MM.1S (cell line): ENCODE results near the gene PIK3IP1.

Source experiments
- DNase-seq: peaks from one replicate; pipeline ENCODE4 v3.0.0-alpha.2; 2015
- H2AFZ ChIP-seq: fragments of 300-600 bp; sonication (generic); 2 replicates; pipeline ENCODE4 v1.6.0; 2016; ENCODE audit warnings: antibody characterized with exemption, low read length
- H3F3A ChIP-seq: fragments of 300-600 bp; sonication (generic); 2 replicates; pipeline ENCODE4 v1.6.1; 2016; ENCODE audit warnings: mild to moderate bottlenecking, antibody characterized with exemption, low read length, moderate library complexity, mixed read lengths; ENCODE audit not compliant: insufficient read depth
- H3K27ac ChIP-seq: fragments of 300-600 bp; sonication (generic); 2 replicates; pipeline ENCODE4 v1.5.1; 2016; ENCODE audit warnings: mild to moderate bottlenecking, low read length
- H3K27me3 ChIP-seq: fragments of 300-600 bp; sonication (generic); replicated peaks from 2 replicates; pipeline ENCODE4 v1.6.0; 2016; ENCODE audit warnings: low read length; ENCODE audit not compliant: insufficient read depth
- H3K36me3 ChIP-seq: fragments of 300-600 bp; sonication (generic); replicated peaks from 2 replicates; pipeline ENCODE4 v1.6.1; 2016; ENCODE audit warnings: mild to moderate bottlenecking, low read length, mixed read lengths; ENCODE audit not compliant: insufficient read depth
- H3K4me1 ChIP-seq: fragments of 300-600 bp; sonication (generic); 2 replicates; pipeline ENCODE4 v1.6.1; 2016; ENCODE audit warnings: low read length, mixed read lengths
- H3K4me2 ChIP-seq: fragments of 300-600 bp; sonication (generic); 2 replicates; pipeline ENCODE4 v1.6.0; 2016; ENCODE audit warnings: low read depth, low read length
- H3K4me3 ChIP-seq: fragments of 300-600 bp; sonication (generic); 2 replicates; pipeline ENCODE4 v1.5.1; 2016; ENCODE audit warnings: low read length, mixed read lengths
- H3K79me2 ChIP-seq: fragments of 300-600 bp; sonication (generic); 2 replicates; pipeline ENCODE4 v1.6.1; 2016; ENCODE audit warnings: mixed run types, low read length, mixed read lengths
- H3K9ac ChIP-seq: fragments of 300-600 bp; sonication (generic); 2 replicates; pipeline ENCODE4 v1.6.1; 2016; ENCODE audit warnings: low read length, mixed read lengths
- H3K9me2 ChIP-seq: fragments of 300-600 bp; sonication (generic); replicated peaks from 2 replicates; pipeline ENCODE4 v1.6.1; 2016; ENCODE audit warnings: mild to moderate bottlenecking, low read length, mixed read lengths; ENCODE audit not compliant: insufficient read depth
- H3K9me3 ChIP-seq: fragments of 300-600 bp; sonication (generic); replicated peaks from 2 replicates; pipeline ENCODE4 v1.6.1; 2016; ENCODE audit warnings: mild to moderate bottlenecking, low read length, mixed read lengths; ENCODE audit not compliant: insufficient read depth
- H4K20me1 ChIP-seq: fragments of 300-600 bp; sonication (generic); 2 replicates; pipeline ENCODE4 v1.6.1; 2016; ENCODE audit warnings: mild to moderate bottlenecking, low read length, moderate library complexity, mixed read lengths; ENCODE audit not compliant: insufficient read depth
- EZH2 ChIP-seq: fragments of 300-600 bp; sonication (generic); optimal IDR thresholded peaks from 2 replicates; pipeline ENCODE3; 2017; ENCODE audit warnings: low read depth, mild to moderate bottlenecking, antibody characterized with exemption, low read length, mixed read lengths
- EZH2phosphoT487 ChIP-seq: fragments of 300-600 bp; sonication (generic); IDR thresholded peaks from 2 replicates; pipeline ENCODE4 v1.6.1; 2018; ENCODE audit warnings: antibody characterized with exemption, low read length
- TF ChIP-seq, protein P1 (sequence below): fragments of 300-600 bp; sonication (generic); IDR thresholded peaks from 2 replicates; pipeline ENCODE4 v1.5.1; 2016; ENCODE audit warnings: antibody characterized with exemption, low read length, mixed read lengths

PIK3IP1 gene

DNA sequence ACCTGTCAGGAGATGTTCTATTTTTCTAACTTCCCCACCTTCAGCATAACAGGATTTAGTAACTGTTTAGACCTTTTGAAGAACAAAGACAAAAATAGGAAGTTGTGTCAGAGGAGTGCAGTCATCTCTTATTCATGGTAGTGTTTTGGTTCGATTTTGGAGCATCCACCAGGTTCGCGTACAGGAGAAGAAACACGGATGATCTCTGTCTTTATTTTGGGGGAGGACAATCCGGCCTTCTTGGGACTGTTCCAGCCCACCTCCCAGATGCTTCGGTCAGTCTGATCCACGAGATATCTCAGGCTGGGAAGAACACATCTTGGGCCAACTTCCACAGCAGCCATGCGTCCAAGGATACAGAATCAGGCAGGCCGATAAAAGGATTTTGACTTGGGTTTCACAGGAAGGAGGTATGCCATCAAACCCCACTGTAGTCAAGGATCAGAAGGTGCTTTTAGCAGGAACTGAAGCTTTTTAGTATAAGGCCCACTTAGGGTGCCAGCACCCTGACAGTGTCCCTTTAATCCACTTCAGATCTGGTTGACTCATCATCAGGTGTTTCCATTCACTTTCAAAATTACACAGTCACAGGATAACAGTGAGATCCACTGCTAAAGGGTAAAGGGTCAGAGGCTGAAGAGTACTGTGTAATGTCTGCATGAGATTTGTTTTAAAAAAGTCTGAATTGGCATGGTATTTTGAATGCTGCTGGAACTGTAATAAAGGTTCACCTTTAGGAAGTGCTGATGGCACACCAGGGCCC is 37.3 kb upstream of the PIK3IP1 start:
- Histone ChIP-seq H4K20me1 (no peaks in the 10 kb centered on the region), H3K4me3 (no peak overlapping the region), H3K4me1 (no peaks in the 10 kb centered on the region), H2AFZ (no peak overlapping the region), H3K27ac (no peak overlapping the region), H3K36me3 (no peaks in the 10 kb centered on the region; the same call in 1 of the 2 replicates), H3K9ac (no peak overlapping the region), H3K4me2 (no peak overlapping the region), H3K9me2 (no peaks in the 10 kb centered on the region), H3F3A (no peaks in the 10 kb centered on the region), H3K9me3 (no peaks in the 10 kb centered on the region), H3K79me2 (no peaks in the 10 kb centered on the region), H3K27me3 (no peaks in the 10 kb centered on the region)
- TF ChIP-seq, protein P1, sequence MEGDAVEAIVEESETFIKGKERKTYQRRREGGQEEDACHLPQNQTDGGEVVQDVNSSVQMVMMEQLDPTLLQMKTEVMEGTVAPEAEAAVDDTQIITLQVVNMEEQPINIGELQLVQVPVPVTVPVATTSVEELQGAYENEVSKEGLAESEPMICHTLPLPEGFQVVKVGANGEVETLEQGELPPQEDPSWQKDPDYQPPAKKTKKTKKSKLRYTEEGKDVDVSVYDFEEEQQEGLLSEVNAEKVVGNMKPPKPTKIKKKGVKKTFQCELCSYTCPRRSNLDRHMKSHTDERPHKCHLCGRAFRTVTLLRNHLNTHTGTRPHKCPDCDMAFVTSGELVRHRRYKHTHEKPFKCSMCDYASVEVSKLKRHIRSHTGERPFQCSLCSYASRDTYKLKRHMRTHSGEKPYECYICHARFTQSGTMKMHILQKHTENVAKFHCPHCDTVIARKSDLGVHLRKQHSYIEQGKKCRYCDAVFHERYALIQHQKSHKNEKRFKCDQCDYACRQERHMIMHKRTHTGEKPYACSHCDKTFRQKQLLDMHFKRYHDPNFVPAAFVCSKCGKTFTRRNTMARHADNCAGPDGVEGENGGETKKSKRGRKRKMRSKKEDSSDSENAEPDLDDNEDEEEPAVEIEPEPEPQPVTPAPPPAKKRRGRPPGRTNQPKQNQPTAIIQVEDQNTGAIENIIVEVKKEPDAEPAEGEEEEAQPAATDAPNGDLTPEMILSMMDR, result no peak
- TF ChIP-seq EZH2phosphoT487 (no peak), EZH2 (no peak)
- DNase-seq, result no peak

DNA sequence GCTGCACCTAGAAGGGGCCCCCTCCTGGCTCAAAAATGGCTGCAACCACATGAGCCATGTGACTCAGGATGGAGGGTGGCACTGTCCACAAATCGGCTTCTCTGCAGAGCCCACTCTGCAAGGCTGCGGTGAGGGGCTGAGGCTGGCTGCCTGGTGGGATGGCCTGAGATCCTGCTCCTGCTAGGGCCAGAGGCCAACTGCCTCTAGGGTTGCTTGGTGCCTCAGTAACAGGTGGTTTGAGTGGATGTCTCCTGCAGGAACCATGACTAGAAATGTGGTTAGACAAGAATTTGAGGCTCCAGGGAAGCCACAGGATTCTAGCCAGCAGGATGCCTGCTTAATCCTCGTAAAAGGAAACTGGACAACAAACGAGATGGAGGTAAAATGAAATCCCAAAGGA is 36.7 kb upstream of the PIK3IP1 start:
- H3K9me2 ChIP-seq, result no peaks in the 10 kb centered on the region
- H3F3A ChIP-seq, result no peaks in the 10 kb centered on the region
- no peak overlapping the region for H3K27ac ChIP-seq
- no peak overlapping the region for H2AFZ ChIP-seq
- no peaks in the 10 kb centered on the region for H3K27me3 ChIP-seq
- no peak for DNase-seq
- H3K9me3 ChIP-seq, result no peaks in the 10 kb centered on the region
- H3K4me2 ChIP-seq, result no peak overlapping the region
- H3K9ac ChIP-seq, result no peak overlapping the region
- no peaks in the 10 kb centered on the region for H4K20me1 ChIP-seq
- H3K36me3 ChIP-seq, result no peaks in the 10 kb centered on the region; the same call in 1 of the 2 replicates
- H3K4me3 ChIP-seq, result no peak overlapping the region
- no peaks in the 10 kb centered on the region for H3K4me1 ChIP-seq
- TF ChIP-seq, protein P1, result no peak
- TF ChIP-seq EZH2phosphoT487 (no peak), EZH2 (no peak)
- no peaks in the 10 kb centered on the region for H3K79me2 ChIP-seq

DNA sequence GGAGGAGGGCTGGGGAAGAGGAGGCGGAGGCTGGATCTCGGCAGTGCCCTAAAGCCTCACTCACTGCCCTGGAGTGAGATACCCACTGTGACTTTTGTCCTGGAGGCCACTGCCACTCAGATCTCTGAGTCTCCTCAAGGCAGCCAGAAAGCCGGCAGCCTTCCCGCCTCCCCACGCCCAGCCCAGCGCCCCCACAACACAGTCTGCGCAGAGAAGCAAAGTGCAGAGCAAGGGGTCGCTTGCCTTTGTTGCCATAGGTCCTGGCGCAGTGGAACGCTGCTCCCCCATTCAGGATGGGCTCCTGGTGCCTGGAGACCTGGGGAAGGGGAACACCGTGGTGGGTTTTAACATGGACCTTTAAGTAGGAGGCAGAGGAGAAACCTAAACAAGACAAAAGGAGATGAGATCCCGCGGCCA is 36.3 kb upstream of the PIK3IP1 start:
- Histone ChIP-seq H3K4me2 (no peak overlapping the region), H3K4me1 (no peaks in the 10 kb centered on the region), H2AFZ (no peak overlapping the region), H3K27ac (no peak overlapping the region), H3K4me3 (no peak overlapping the region), H3K27me3 (no peaks in the 10 kb centered on the region), H3K9me2 (no peaks in the 10 kb centered on the region), H3F3A (no peaks in the 10 kb centered on the region), H3K36me3 (no peaks in the 10 kb centered on the region; the same call in 1 of the 2 replicates), H4K20me1 (no peaks in the 10 kb centered on the region), H3K9ac (no peak overlapping the region), H3K79me2 (no peaks in the 10 kb centered on the region), H3K9me3 (no peaks in the 10 kb centered on the region)
- no peak for TF ChIP-seq EZH2
- TF ChIP-seq, protein P1, result no peak
- DNase-seq, result no peak
